GM21723 (cell line): ENCODE measurements around the gene HOXA5.

Experiments
- ATAC-seq: cut with Tn5 transposase; IDR thresholded peaks from one replicate; pipeline ENCODE4 v1.9.1; 2021; ENCODE audit warnings: mild to moderate bottlenecking, moderate library complexity; ENCODE audit not compliant: unreplicated experiment

The HOXA5 gene

DNA sequence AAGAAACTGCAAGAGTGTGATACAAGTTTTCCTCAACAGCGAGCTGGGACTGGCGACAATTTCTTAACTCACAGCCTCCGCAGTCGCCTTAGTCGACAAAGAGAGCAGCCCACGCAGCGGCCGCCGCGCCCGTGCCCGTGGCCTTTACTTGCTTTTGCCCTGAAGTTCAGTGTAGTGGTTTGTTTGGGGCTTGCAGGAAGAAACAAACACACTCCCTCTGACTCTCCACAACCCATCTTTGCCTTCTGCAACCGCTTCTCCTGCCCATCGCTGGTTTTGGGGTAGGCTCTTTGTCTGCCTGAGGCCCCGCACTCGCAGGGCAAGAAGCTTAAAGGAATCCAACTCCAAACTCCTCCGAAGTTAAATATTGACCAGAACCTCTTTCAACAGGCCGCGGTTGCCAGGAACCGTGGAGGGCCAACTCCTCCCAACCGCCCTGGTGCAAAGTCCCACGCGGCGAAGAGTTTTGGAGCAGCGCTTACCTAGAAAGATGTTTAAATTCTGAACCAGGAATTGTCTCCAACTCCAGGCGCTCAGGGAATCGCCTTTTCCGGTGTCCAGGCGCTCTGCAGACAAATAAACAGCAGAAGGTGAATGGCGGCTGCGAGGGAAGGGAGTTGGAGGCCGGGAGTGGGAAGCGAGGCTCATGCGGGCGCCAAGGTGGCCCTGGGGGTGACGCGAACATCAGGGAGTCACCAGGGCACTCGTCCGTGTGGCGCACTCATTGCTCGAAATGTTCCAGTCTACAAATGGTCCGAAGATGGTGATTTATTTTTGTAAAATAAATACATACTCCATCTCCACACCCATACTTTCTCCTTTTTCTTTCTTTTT, 21.2 kb downstream of the HOXA5 start:
- no peak for ATAC-seq

GRCh38 chr7:27121684-27122076, 21.8 kb downstream of the HOXA5 start:
- no peak for ATAC-seq

GRCh38 chr7:27119412-27119911, 24.0 kb downstream of the HOXA5 start:
- no peak for ATAC-seq

DNA sequence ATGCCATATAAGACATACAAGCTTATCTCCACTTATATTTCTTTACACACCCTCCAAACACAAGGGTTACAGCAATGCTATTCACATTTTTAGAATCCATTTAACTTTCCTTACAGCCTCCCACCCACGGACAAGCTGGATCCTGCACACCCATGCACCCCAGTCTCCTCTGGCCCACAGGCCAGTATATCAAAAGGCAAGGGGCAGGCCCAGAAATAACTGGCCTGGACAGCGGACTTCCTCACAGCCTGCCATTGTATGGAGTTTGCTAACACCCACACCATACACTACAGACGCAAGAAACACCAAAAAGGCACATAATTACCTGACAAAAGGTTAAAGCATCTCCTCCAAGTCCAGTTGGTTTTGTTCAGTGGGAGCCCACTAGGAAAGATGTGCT, 24.9 kb downstream of the HOXA5 start:
- no peak for ATAC-seq

DNA sequence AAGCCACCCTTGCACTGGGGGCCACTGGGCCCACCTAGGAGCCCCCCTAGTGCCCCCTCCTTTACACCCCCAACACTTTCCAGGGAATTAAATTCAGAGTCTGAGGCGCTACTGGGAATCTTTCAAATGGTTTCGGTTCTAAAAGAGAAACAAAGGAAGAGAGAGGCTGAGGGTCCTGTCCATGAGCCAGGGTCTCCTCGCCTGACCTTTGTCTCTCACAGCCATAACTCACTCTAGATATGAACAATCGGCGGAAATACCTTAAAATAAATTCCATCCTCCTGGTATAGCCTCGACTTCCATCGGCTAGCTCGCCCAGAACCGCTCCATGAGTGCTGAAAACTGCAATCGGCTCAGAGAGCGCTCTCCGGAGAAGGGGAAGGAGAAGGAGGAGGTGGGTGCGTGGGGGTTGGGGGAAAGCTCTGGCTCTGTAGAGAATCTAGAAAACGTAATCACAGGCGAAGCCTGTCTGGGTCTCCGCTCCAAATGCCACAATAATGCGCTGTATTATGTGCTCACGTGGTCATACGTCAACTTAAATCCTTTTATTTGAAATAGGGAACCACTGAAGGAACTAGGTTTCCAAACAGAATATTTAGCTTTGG, 25.5 kb downstream of the HOXA5 start:
- ATAC-seq: no peak

- no peak for ATAC-seq
Measured at GRCh38 chr7:27116962-27117886, 26.3 kb downstream of the HOXA5 start.

GRCh38 chr7:27116031-27116961, 27.2 kb downstream of the HOXA5 start:
- no peak for ATAC-seq

DNA sequence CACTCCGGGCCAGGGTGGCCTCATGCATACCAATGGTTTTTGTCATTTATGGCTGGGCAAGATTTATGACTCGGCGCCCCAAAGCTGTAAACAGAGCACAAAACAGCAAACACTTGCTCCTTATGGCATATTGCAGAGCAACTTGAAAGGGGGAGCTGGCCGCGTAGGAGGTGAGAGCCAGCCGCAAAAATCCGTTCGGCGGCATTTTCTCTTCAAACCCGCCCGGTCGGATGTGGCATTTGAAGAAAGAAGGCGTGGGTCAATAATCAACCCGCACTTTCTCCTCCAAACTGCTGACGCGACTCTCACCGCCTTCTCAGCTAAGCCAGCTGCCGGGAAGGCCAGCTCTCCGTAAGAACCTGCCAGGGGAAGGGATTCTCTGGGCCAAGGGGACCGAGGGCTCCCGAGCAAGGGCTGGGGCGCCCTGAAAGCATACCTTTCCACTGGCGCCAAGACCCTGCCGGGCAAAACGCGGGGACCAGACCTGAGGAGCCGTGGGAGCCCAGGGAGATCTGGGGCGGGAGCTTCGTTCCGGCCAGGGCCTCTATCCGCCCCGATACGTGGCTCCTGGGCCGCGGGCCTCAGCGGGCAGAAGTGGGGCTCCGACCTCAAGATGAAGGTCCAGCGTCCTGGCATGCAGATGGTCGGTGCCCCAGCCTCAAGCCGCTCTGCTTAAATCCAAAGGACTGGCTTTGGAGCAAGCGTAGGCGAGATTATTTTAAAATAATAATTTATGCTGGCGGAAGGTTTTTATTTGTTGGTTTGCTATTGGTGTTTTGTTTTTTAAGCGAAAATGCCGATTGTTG, 28.1 kb downstream of the HOXA5 start:
- no peak for ATAC-seq

DNA sequence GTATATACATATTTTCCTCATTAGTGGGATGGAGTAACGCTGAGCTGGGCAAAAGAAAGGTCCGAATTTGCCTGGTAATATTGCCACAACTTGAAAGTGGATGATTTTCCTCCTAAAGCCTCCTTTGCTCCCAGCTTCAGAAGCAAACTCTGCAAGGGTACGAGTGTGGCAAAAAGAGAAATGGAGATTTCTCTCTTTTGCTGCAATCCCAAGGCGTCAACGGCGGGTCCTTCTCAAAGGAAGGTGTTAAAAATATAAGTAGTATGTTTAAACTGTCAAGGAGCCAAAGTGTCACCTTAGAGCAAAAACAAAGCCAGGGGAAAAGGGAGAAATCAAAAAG, 28.6 kb downstream of the HOXA5 start:
- ATAC-seq: no peak

DNA sequence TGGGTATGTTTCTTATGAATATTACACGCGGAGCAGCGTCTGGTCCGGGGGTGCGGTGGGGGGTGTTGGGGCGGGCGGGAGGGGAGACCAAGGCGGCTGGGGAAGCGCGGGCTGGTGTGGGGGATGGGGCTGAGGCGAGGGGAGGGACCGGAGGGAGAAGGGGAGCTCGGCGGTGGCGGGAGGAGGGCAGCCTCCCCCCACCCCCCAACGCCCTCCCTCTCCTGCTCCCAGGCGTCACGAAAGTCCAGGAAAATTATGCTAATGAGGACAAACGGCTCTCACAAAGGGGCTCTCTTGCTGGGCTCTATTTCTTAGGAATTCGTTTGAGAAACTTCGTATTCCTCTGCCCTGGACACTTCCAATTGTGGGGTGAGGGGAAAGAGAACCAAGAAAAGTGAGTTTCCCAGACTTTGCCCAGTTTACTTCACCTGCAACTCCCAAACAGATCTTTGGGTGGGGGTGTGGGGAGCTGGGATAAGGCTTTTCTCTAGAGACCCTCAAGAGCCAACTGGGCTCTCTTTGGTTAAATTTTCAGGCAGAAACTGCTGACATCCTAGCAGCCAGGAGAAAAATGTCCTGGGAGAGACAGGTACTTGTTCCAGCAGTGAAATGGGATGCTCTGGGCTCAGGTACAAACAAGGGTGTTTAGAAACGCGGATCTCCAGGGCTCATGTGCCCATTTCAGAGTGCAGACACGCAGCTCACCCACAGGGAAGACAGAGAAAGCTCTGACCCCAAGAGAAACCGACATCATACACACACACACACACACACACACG, 29.3 kb downstream of the HOXA5 start:
- ATAC-seq: no peak

GRCh38 chr7:27112955-27113949, 30.2 kb downstream of the HOXA5 start:
- no peak for ATAC-seq

DNA sequence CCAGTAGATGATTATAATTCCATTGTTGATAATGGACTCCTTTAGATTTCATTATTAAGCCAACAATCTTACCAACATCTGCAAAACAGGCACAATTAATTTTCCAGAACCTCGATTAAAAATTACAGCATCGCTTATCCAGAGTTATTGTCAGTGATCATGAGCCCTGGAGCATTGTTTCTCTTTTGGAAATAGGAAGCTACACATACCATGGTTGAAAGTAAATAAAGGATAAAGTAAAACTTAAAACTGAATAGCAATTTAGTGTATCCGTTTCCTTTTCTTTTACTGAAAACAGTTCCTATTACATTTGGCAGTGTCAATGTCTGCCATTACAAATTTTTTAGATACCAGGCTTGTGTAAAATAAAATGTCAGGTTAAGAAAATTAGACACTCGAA, 31.1 kb downstream of the HOXA5 start:
- no peak for ATAC-seq

GRCh38 chr7:27111751-27112277, 31.7 kb downstream of the HOXA5 start:
- ATAC-seq: no peak

DNA sequence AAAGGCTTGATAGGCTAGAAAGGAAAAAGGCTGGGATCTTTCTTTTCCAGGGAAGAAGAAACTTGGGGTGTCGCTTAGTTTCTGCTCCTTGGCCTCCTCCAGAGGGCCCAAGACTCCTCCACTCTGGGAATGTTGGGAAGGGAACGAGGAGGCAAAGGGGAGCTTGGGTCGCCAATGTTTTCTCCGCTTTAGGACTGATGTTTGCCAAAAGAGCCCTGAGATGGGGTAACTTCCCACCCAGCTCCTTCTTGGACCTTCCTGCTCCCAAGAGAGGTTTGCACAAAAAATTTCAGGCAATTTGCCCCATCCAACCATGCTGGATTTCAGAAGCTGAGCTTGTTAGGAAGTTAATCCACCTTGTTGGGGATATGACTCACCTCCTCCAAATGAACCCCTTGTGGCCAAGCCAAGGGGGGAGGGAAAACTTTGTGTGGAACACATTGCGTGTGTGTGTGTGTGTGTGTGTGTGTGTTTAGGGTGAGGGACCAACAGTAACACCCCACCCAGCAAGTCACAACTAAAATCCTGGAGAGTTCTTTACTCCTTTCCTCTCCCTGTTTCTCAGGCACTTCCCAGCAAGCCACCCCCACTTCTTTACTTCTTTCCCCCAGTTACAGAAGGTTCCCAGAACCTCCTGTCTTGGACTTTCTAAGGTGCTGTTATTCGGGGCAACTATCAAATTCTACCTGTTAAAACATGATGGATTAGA, 32.3 kb downstream of the HOXA5 start:
- no peak for ATAC-seq

DNA sequence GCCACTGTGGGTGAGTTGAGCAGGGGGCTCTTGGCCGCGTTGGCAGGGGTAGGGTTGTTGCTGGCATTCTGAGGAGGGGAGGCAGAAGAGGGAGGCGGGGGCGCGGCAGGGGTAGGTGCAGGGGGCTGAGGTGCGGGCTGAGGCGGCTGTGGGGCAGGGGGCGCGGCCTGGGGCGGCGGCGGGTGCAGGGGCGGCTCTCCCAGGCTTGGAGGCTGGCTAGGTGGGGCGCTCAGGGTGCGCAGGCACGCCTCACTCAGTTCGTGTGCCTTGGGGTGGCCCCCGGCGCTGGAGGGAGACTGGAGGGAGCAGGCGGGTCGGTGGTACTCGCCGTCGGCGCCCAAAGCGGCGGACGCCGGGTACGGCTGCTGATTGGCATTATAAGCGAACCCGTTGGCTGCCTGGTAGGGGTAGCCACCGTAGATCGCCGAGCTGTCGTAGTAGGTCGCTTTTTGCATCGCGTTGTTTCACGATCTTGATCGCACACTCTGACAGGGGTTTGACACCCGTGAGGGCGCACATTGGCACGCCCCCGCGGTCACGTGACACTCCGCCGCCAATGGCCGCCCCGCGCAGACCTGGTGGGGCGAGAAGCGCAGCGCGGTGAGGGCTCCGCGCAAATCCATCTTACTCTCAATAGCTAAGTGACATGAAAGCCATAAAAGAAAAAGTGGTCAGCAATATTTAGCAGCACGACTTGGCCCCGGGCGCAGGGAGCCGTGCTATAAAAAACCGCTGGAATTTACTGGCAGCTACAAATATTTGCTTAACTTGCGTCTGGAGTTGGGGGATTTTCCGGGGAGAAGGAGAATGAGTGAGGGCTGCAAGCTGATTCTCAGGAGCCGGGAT, 33.1 kb downstream of the HOXA5 start:
- ATAC-seq: no peak
